GM12873 (cell line): Measurements from ENCODE around the gene KIAA1755.

Experiments used
- CTCF ChIP-seq: IDR thresholded peaks from 2 replicates; pipeline ENCODE4 v1.5.1; 2012; ENCODE audit warnings: low read depth, mild to moderate bottlenecking, moderate library complexity, low read length, control low read depth; ENCODE audit not compliant: insufficient read depth; ENCODE audit errors: missing control alignments

Gene KIAA1755

GRCh38 chr20:38203337-38203980, 57.1 kb downstream of the KIAA1755 start:
- TF ChIP-seq CTCF = no peak

- no peak for TF ChIP-seq CTCF
These were observed 57.6 kb downstream of the KIAA1755 start for GRCh38 chr20:38202982-38203293.

GRCh38 chr20:38202153-38202981, 58.2 kb downstream of the KIAA1755 start:
- TF ChIP-seq CTCF = no peak

GRCh38 chr20:38201356-38201755, 59.2 kb downstream of the KIAA1755 start:
- TF ChIP-seq CTCF = no peak

GRCh38 chr20:38200646-38201045, 59.9 kb downstream of the KIAA1755 start:
- no peak for TF ChIP-seq CTCF

GRCh38 chr20:38199501-38200390, 60.8 kb downstream of the KIAA1755 start:
- no peak for TF ChIP-seq CTCF
